Body of pancreas (tissue), 4 donors: ENCODE data around the gene KRT71. TPM values are rescaled to one million over a fixed set of nuclear protein-coding genes. Genes with fewer than 3 reads are reported as not detected.

ENCODE experiments used
- ATAC-seq: fragments of 150-250 bp; one replicate; pipeline ENCODE4 v1.9.1; 2016
- DNase-seq, 4 donors: peaks; one replicate each; pipeline ENCODE4 v3.0.0-alpha.2; 2019
- H3K27ac ChIP-seq, 4 donors: fragments of 200-600 bp; sonication (generic); 1 replicate in 3 of 4; 2 replicates in 1 of 4; pipeline versions ENCODE4 v1.5.1 to v1.6.1; 2016 to 2019; ENCODE audit warnings: mild to moderate bottlenecking in 1 of 4, mixed read lengths in 1 of 4, moderate library complexity in 1 of 4
- H3K27me3 ChIP-seq, 2 donors: fragments of 200-600 bp; sonication (generic); one replicate each; pipeline ENCODE4 v1.6.0; 2016; ENCODE audit warnings: mild to moderate bottlenecking in 1 of 2
- H3K36me3 ChIP-seq, 2 donors: fragments of 200-600 bp; sonication (generic); replicated peaks in 1 of 2; 2 replicates each; pipeline ENCODE4 v1.5.1; 2016; ENCODE audit warnings: low read depth in 2 of 2; ENCODE audit not compliant: insufficient read depth in 1 of 2
- H3K4me1 ChIP-seq: fragments of 200-600 bp; sonication (generic); one replicate; pipeline ENCODE4 v1.6.0; 2016
- H3K4me3 ChIP-seq, 2 donors: fragments of 200-600 bp; sonication (generic); 1 replicate in 1 of 2; 2 replicates in 1 of 2; pipeline ENCODE4 v1.5.1; 2016 to 2019
- H3K9me3 ChIP-seq, 3 donors: fragments of 200-600 bp; sonication (generic); 1 replicate in 2 of 3; 2 replicates in 1 of 3; pipeline ENCODE4 v1.5.1; 2016
- CTCF ChIP-seq, 7 experiments: fragments of 450-650 bp in 4 of 7; fragments of 200-600 bp in 3 of 7; sonication (generic) in 3 of 7; IDR thresholded peaks; one replicate each; pipeline ENCODE4 v1.5.1; 2016 to 2019; ENCODE audit warnings: antibody characterized with exemption in 7 of 7
- POLR2A ChIP-seq, 3 donors: fragments of 450-650 bp; IDR thresholded peaks; one replicate each; pipeline ENCODE4 v1.6.1; 2016; ENCODE audit warnings: antibody characterized with exemption in 3 of 3, mild to moderate bottlenecking in 2 of 3
- WGBS, 2 donors: methylation state at CpG; one replicate each; pipeline ENCODE4 v1.1.5; 2017; 5-methylcytosine and 5-hydroxymethylcytosine counted together
- intact Hi-C: fragments of 100-400 bp; cut with DNase I; formaldehyde crosslinking; loops from one replicate; pipeline ENCODE4 v1.15.1; 2023
- total RNA-seq, 2 donors: library from RNA; depleted of rRNA; stranded (reverse); fragments of >200 nt; gene quantifications; one replicate each; pipeline ENCODE4 v1.1.0, GENCODE V29; 2016

The KRT71 gene
- total RNA-seq, 2 donors from 2014 or later, result not detected

- intact Hi-C loops, result loop anchor here (5.0 to 10.0 kb wide), 2 partner anchors 290 to 392 kb away; no protein-coding TSS in a partner anchor
- ATAC-seq, result no peak
- no peak for DNase-seq
- no peaks in the 10 kb centered on the region for H3K27me3 ChIP-seq
- no peaks in the 10 kb centered on the region for H3K36me3 ChIP-seq
- no peaks in the 10 kb centered on the region for H3K9me3 ChIP-seq
- H3K27ac ChIP-seq, result no peak overlapping the region
- TF ChIP-seq CTCF (IDR thresholded peaks at IDR 0.05) (no peak), POLR2A (IDR thresholded peaks at IDR 0.05) (no peak)
- 65 to 69% methylated on average over 2 of the region's 2 CpGs for WGBS, 2 donors
- H3K4me1 ChIP-seq, result no peaks in the 10 kb centered on the region
- H3K4me3 ChIP-seq, result no peak overlapping the region
These were observed 29.5 kb upstream of the KRT71 start for GRCh38 chr12:52582486-52582885.

GRCh38 chr12:52581481-52581880 is 28.5 kb upstream of the KRT71 start:
- Histone ChIP-seq H3K36me3 (no peaks in the 10 kb centered on the region), H3K27me3 (no peaks in the 10 kb centered on the region), H3K27ac (no peak overlapping the region), H3K9me3 (no peaks in the 10 kb centered on the region), H3K4me1 (no peaks in the 10 kb centered on the region), H3K4me3 (no peak overlapping the region)
- 32 to 33% methylated on average over 6 of the region's 6 CpGs for WGBS, 2 donors
- intact Hi-C loops, result loop anchor here (5.0 to 10.0 kb wide), 2 partner anchors 291 to 393 kb away; no protein-coding TSS in a partner anchor
- TF ChIP-seq POLR2A (IDR thresholded peaks at IDR 0.05), result no peak
- no peak for ATAC-seq
- peak in 1 of 4 donors; percentile 18 for DNase-seq

DNA sequence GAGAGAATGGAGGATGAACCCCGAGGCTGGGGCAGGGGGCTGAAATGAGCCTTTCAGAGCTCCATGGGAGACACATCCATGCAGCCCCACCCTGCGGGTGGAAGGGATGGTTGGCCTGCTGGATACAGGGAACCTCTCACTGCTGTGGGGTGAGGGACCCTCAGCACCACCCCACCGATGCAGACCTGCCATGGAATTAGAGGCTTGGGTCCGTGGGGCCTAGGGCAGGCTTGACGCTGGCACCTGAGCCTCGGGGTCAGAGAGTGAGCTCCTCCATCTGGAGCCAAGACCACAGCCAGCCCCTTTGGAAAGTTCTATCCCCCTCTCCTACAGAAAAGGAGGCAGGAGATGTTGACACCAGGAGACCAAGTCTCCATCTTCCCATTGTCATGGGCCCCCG is 28.1 kb upstream of the KRT71 start:
- no peak for DNase-seq
- H3K4me3 ChIP-seq, result no peak overlapping the region
- intact Hi-C loops, result loop anchor here (5.0 to 10.0 kb wide), 2 partner anchors 291 to 394 kb away; no protein-coding TSS in a partner anchor
- TF ChIP-seq CTCF (IDR thresholded peaks at IDR 0.05), result no peak
- TF ChIP-seq POLR2A (IDR thresholded peaks at IDR 0.05), result no peak
- no peak overlapping the region for H3K27ac ChIP-seq
- 64 to 71% methylated on average over 7 of the region's 7 CpGs for WGBS, 2 donors
- H3K27me3 ChIP-seq, result no peaks in the 10 kb centered on the region
- no peaks in the 10 kb centered on the region for H3K4me1 ChIP-seq
- H3K9me3 ChIP-seq, result no peaks in the 10 kb centered on the region
- no peaks in the 10 kb centered on the region for H3K36me3 ChIP-seq
- ATAC-seq, result no peak

DNA sequence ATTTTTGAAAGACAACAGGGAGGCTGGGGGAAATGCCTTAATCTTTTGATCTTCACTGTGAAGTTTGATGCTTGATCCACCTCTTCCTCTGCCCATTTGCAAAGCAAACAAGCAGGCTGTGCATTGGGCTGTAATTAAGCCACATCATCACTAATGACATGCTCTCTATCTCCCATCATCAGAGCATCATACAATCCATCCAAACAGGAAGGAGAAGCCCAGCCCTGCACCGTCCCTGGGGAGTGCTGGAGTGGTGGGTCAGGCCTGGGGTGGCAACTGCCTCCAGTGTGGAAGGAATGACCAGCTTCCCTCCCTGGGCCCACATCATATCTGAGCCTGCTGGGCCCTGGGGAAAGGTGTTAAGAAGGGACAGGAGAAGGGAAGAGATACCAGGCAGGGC is 27.6 kb upstream of the KRT71 start:
- H3K27me3 ChIP-seq, result no peaks in the 10 kb centered on the region
- intact Hi-C loops, result loop anchor here (5.0 to 10.0 kb wide), 2 partner anchors 292 to 394 kb away; no protein-coding TSS in a partner anchor
- DNase-seq (no peak), ATAC-seq (no peak)
- no peaks in the 10 kb centered on the region for H3K4me1 ChIP-seq
- TF ChIP-seq CTCF (IDR thresholded peaks at IDR 0.05) (no peak), POLR2A (IDR thresholded peaks at IDR 0.05) (no peak)
- no peaks in the 10 kb centered on the region for H3K9me3 ChIP-seq
- H3K4me3 ChIP-seq, result no peak overlapping the region
- WGBS, 2 donors, result 71 to 79% methylated on average over 1 of the region's 1 CpG
- H3K27ac ChIP-seq, result no peak overlapping the region
- no peaks in the 10 kb centered on the region for H3K36me3 ChIP-seq

- no peak for DNase-seq
- ATAC-seq, result no peak
- TF ChIP-seq CTCF (IDR thresholded peaks at IDR 0.05) (no peak), POLR2A (IDR thresholded peaks at IDR 0.05) (no peak)
- WGBS, 2 donors, result 66 to 71% methylated on average over 9 to 10 of the region's 10 CpGs
- H3K4me1 ChIP-seq, result no peaks in the 10 kb centered on the region
- H3K27ac ChIP-seq, result no peak overlapping the region
- H3K36me3 ChIP-seq, result no peaks in the 10 kb centered on the region
- no peak overlapping the region for H3K4me3 ChIP-seq
- no peaks in the 10 kb centered on the region for H3K27me3 ChIP-seq
- intact Hi-C loops, result loop anchor here (5.0 to 10.0 kb wide), 2 partner anchors 293 to 395 kb away; no protein-coding TSS in a partner anchor
- H3K9me3 ChIP-seq, result no peaks in the 10 kb centered on the region
These were observed 26.8 kb upstream of the KRT71 start for GRCh38 chr12:52579468-52580465.
